Measurements from ENCODE around the gene CGB1.

The CGB1 gene

DNA sequence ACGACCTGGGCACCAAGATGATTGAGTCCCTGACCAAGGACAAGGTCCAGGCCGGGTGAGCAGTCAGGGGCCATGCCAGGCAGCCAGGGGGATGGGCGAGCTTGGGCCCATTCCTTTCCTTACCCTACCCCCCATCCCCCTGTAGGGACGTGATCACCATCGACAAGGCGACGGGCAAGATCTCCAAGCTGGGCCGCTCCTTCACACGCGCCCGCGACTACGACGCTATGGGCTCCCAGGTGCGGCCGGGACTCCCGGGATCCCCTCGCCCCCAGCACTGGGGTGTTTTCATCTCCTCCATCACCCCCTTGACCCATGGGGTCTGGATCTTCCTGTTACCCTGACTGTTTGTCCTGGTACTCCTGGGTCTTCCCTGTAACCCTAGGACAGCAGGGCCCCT, 26.9 kb downstream of the CGB1 start:
- Histone ChIP-seq H3F3A (ENCODE audit: insufficient read depth, low read length) (no peaks in the 10 kb centered on the region), H2AFZ (ENCODE audit: low read length) (no peak overlapping the region), H3K4me1 (ENCODE audit: insufficient read depth, low read length, severe bottlenecking) (no peaks in the 10 kb centered on the region), H3K9ac (ENCODE audit: low read length) (no peak overlapping the region), H3K27ac (ENCODE audit: low read depth, low read length, poor library complexity, severe bottlenecking) (no peak overlapping the region), H3K4me3 (ENCODE audit: low read depth, low read length, poor library complexity, severe bottlenecking) (no peak overlapping the region), H3K36me3 (ENCODE audit: insufficient read depth, low read length) (peaks cover 84% of the 10 kb centered on the region), H3K79me2 (ENCODE audit: insufficient read depth, low read length) (no peaks in the 10 kb centered on the region), H3K9me2 (ENCODE audit: low read depth, low read length) (no peaks in the 10 kb centered on the region), H4K20me1 (ENCODE audit: insufficient read depth, low read length) (no peaks in the 10 kb centered on the region), H3K9me3 (ENCODE audit: low read length) (no peaks in the 10 kb centered on the region), H3K27me3 (ENCODE audit: insufficient read depth, low read length) (no peaks in the 10 kb centered on the region), H3K4me2 (ENCODE audit: low read length) (no peak overlapping the region)
- TF ChIP-seq, protein P1, sequence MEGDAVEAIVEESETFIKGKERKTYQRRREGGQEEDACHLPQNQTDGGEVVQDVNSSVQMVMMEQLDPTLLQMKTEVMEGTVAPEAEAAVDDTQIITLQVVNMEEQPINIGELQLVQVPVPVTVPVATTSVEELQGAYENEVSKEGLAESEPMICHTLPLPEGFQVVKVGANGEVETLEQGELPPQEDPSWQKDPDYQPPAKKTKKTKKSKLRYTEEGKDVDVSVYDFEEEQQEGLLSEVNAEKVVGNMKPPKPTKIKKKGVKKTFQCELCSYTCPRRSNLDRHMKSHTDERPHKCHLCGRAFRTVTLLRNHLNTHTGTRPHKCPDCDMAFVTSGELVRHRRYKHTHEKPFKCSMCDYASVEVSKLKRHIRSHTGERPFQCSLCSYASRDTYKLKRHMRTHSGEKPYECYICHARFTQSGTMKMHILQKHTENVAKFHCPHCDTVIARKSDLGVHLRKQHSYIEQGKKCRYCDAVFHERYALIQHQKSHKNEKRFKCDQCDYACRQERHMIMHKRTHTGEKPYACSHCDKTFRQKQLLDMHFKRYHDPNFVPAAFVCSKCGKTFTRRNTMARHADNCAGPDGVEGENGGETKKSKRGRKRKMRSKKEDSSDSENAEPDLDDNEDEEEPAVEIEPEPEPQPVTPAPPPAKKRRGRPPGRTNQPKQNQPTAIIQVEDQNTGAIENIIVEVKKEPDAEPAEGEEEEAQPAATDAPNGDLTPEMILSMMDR (IDR thresholded peaks at IDR 0.05; ENCODE audit: low read length): no peak

DNA sequence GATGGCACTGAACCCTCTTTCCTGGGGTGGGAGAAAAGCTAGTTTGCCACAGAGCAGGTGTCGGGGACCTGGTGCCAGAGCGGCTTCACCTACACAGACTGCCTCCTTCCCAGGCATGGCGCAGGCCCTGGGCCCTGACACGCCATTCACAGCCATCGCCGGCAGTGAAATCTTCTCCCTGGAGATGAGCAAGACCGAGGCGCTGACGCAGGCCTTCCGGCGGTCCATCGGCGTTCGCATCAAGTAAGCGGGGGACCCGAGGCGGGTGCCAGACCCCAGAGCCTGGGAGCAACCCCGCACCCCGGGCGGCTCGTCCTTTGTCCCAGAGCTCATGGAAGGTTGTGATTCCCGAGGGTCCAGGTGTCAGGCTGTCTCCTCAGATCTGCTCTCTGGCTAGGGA, 29.8 kb downstream of the CGB1 start:
- no peaks in the 10 kb centered on the region for H3K27me3 ChIP-seq (ENCODE audit: insufficient read depth, low read length)
- TF ChIP-seq EZH2 (IDR thresholded peaks at IDR 0.05; ENCODE audit: borderline replicate concordance, low read length): no peak
- TF ChIP-seq, protein P1 (IDR thresholded peaks at IDR 0.05; ENCODE audit: low read length): no peak
- no peak overlapping the region for H2AFZ ChIP-seq (ENCODE audit: low read length)
- H3K9ac ChIP-seq (ENCODE audit: low read length): no peak overlapping the region
- H3K4me3 ChIP-seq (ENCODE audit: low read depth, low read length, poor library complexity, severe bottlenecking): no peak overlapping the region
- H3K36me3 ChIP-seq (ENCODE audit: insufficient read depth, low read length): peaks cover 84% of the 10 kb centered on the region
- no peaks in the 10 kb centered on the region for H3F3A ChIP-seq (ENCODE audit: insufficient read depth, low read length)
- no peaks in the 10 kb centered on the region for H3K9me3 ChIP-seq (ENCODE audit: low read length)
- H3K79me2 ChIP-seq (ENCODE audit: insufficient read depth, low read length): no peaks in the 10 kb centered on the region
- no peak overlapping the region for H3K4me2 ChIP-seq (ENCODE audit: low read length)
- no peaks in the 10 kb centered on the region for H3K9me2 ChIP-seq (ENCODE audit: low read depth, low read length)
- H4K20me1 ChIP-seq (ENCODE audit: insufficient read depth, low read length): no peaks in the 10 kb centered on the region
- no peaks in the 10 kb centered on the region for H3K4me1 ChIP-seq (ENCODE audit: insufficient read depth, low read length, severe bottlenecking)
- H3K27ac ChIP-seq (ENCODE audit: low read depth, low read length, poor library complexity, severe bottlenecking): no peak overlapping the region

DNA sequence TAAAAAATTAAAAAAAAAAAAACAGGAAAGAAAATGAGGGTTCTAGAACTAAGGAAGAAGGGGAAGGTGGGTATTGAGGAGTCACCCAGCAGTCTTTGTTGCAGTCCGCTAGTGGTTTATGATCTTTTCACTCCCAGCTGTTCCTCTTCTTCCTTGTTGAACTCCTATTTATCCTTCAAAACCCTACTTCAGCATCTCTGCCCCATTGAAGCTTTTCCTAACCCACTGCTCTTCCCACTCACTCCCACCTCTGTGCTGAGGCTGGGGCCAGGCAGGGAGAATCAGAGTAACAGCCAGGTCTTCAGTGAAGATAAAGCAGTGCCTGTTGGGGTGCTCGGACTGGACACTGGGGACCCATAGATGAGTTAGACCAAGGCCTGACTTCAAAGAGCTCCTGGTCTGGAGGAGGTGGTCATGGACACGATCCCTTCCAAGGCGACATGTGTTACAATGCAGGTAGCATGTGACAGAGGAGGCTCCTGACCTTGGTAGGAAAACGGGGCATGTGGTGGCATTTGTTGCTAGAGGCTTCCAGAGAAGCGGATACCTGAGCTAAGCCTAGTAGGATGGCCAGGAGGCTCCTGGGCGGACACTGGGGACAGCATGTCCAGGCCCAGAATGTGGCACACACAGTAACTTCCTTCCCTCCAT, 31.6 kb downstream of the CGB1 start:
- Histone ChIP-seq H3K9me2 (ENCODE audit: low read depth, low read length) (no peaks in the 10 kb centered on the region), H3K9ac (ENCODE audit: low read length) (no peak overlapping the region), H2AFZ (ENCODE audit: low read length) (no peak overlapping the region), H3K79me2 (ENCODE audit: insufficient read depth, low read length) (no peaks in the 10 kb centered on the region), H3K36me3 (ENCODE audit: insufficient read depth, low read length) (peaks cover 75% of the 10 kb centered on the region), H4K20me1 (ENCODE audit: insufficient read depth, low read length) (no peaks in the 10 kb centered on the region), H3F3A (ENCODE audit: insufficient read depth, low read length) (no peaks in the 10 kb centered on the region), H3K4me2 (ENCODE audit: low read length) (no peak overlapping the region), H3K4me1 (ENCODE audit: insufficient read depth, low read length, severe bottlenecking) (no peaks in the 10 kb centered on the region), H3K9me3 (ENCODE audit: low read length) (no peaks in the 10 kb centered on the region), H3K27me3 (ENCODE audit: insufficient read depth, low read length) (no peaks in the 10 kb centered on the region), H3K4me3 (ENCODE audit: low read depth, low read length, poor library complexity, severe bottlenecking) (no peak overlapping the region), H3K27ac (ENCODE audit: low read depth, low read length, poor library complexity, severe bottlenecking) (no peak overlapping the region)
- TF ChIP-seq, protein P1 (IDR thresholded peaks at IDR 0.05; ENCODE audit: low read length): no peak

Measured in OCI-LY1 (cell line).